Lower leg skin (tissue), 4 donors: Measurements from ENCODE around the gene RAPGEF5. TPM values are rescaled to one million over a fixed set of nuclear protein-coding genes. Genes with fewer than 3 reads are reported as not detected.

Experiments used
- DNase-seq, 2 donors: peaks; one replicate each; pipeline ENCODE4 v3.0.0-alpha.2; 2019; ENCODE audit warnings: low spot score in 2 of 2
- H3K4me3 ChIP-seq: fragments of 200-600 bp; sonication (generic); 2 replicates; pipeline ENCODE4 v1.5.1; 2017; ENCODE audit warnings: mild to moderate bottlenecking, low read depth; ENCODE audit not compliant: poor library complexity, severe bottlenecking
- POLR2A ChIP-seq, 2 donors: fragments of 450-650 bp; IDR thresholded peaks; one replicate each; pipeline ENCODE4 v1.6.1; 2016 to 2017; ENCODE audit warnings: antibody characterized with exemption in 2 of 2, mild to moderate bottlenecking in 1 of 2, moderate library complexity in 1 of 2
- WGBS, 2 donors: methylation state at CpG; one replicate each; pipeline ENCODE4 v1.1.5; 2018; 5-methylcytosine and 5-hydroxymethylcytosine counted together
- intact Hi-C: fragments of 100-400 bp; cut with DNase I; formaldehyde crosslinking; loops from one replicate; pipeline ENCODE4 v1.15.0; 2023; ENCODE audit warnings: low total_unique reads
- total RNA-seq, 4 donors: library from RNA; depleted of rRNA; stranded (reverse); fragments of >200 nt; gene quantifications; one replicate each; pipeline ENCODE4 v1.1.0, GENCODE V29; 2016
- TF ChIP-seq, protein P1 (sequence below), 3 donors: fragments of 450-650 bp; IDR thresholded peaks; one replicate each; pipeline ENCODE4 v1.5.1; 2016; ENCODE audit warnings: antibody characterized with exemption in 3 of 3, mild to moderate bottlenecking in 3 of 3, moderate library complexity in 2 of 3

The RAPGEF5 gene
- total RNA-seq, 4 donors from 2014 or later: 19.4 to 47.7 (median 25.2) TPM

DNA sequence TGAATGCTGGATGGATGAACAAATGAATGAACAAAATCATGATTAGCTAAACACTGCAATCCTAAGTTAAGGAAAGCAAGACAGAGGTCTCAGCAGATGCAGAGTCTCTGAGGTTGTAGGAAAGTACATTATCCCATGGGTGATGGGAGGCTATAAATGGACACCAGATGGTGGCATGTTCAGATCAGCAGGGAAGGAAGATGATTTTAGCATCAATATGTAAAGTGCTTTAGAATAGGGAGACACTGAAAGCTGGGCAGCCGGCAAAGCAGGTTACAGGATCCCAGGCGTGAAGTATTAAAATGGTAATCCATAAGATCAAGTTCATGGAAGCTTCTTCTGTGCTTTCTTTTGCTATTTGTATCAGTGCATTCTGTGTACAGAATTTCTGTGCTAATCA, 7.9 kb upstream of the RAPGEF5 start:
- 76 to 79% methylated on average over 2 of the region's 2 CpGs for WGBS, 2 donors
- intact Hi-C loops: no loop called here
- no peak for DNase-seq
- no peak overlapping the region for H3K4me3 ChIP-seq
- no peak for TF ChIP-seq POLR2A (IDR thresholded peaks at IDR 0.05)
- TF ChIP-seq, protein P1, sequence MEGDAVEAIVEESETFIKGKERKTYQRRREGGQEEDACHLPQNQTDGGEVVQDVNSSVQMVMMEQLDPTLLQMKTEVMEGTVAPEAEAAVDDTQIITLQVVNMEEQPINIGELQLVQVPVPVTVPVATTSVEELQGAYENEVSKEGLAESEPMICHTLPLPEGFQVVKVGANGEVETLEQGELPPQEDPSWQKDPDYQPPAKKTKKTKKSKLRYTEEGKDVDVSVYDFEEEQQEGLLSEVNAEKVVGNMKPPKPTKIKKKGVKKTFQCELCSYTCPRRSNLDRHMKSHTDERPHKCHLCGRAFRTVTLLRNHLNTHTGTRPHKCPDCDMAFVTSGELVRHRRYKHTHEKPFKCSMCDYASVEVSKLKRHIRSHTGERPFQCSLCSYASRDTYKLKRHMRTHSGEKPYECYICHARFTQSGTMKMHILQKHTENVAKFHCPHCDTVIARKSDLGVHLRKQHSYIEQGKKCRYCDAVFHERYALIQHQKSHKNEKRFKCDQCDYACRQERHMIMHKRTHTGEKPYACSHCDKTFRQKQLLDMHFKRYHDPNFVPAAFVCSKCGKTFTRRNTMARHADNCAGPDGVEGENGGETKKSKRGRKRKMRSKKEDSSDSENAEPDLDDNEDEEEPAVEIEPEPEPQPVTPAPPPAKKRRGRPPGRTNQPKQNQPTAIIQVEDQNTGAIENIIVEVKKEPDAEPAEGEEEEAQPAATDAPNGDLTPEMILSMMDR (IDR thresholded peaks at IDR 0.05): no peak

DNA sequence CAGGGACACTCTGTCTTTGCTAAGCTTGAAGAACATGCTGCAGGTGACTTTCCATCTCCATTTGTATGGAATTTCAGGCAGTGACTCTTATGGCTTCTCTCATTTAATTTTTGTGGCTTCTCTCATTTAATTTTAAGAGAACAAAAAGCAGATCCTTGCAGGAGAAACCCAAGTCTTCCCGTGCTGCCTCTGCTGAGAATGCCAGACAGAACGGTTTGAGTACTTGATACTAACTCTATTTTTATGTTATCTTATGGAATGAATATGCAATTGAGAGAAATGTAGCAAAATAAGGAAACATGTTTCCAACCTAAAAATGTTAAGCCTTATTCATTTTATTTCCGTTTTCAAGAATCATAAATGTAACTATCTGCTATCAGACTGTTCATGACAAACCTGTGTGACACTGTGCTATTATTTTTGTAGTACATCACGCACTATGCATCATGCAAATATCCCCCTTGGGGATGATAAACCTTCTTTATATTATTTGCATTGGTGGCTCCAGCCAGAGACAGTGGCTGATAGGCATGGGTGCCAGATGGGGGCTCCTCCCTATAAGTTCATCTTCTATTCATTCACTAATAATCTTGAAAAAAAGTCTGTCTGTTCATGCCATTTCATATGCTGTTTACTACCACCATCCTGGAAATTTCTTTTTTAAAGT, 6.9 kb upstream of the RAPGEF5 start:
- TF ChIP-seq POLR2A (IDR thresholded peaks at IDR 0.05): no peak
- TF ChIP-seq, protein P1 (IDR thresholded peaks at IDR 0.05): no peak
- intact Hi-C loops: no loop called here
- WGBS, 2 donors: 82 to 88% methylated on average over 4 of the region's 4 CpGs
- H3K4me3 ChIP-seq: no peak overlapping the region
- no peak for DNase-seq

GRCh38 chr7:22361795-22362194, 4.8 kb upstream of the RAPGEF5 start:
- TF ChIP-seq, protein P1 (IDR thresholded peaks at IDR 0.05): no peak
- no peak for TF ChIP-seq POLR2A (IDR thresholded peaks at IDR 0.05)
- peak in 1 of 2 donors; percentile 26 for DNase-seq

GRCh38 chr7:22361320-22361719, 4.4 kb upstream of the RAPGEF5 start:
- TF ChIP-seq, protein P1 (IDR thresholded peaks at IDR 0.05): no peak
- TF ChIP-seq POLR2A (IDR thresholded peaks at IDR 0.05): no peak
- WGBS, 2 donors: 88% methylated on average over 6 of the region's 6 CpGs
- no peak for DNase-seq
- no peak overlapping the region for H3K4me3 ChIP-seq
- intact Hi-C loops: no loop called here

More at GRCh38 chr7:22361795-22362194, 4.8 kb upstream of the RAPGEF5 start:
- intact Hi-C loops: no loop called here
- no peak overlapping the region for H3K4me3 ChIP-seq
- 48 to 52% methylated on average over 2 of the region's 2 CpGs for WGBS, 2 donors

GRCh38 chr7:22358820-22359697, 2.1 kb upstream of the RAPGEF5 start:
- no peak overlapping the region for H3K4me3 ChIP-seq
- intact Hi-C loops: no loop called here
- no peak for DNase-seq
- TF ChIP-seq, protein P1 (IDR thresholded peaks at IDR 0.05): no peak
- TF ChIP-seq POLR2A (IDR thresholded peaks at IDR 0.05): no peak
- whole genome bisulfite sequencing, 2 donors: 91 to 92% methylated on average over 8 of the region's 8 CpGs
